ENCODE results near the gene SNAP91.
"Not testable (repeated sequence)": the region's sequence is repeated elsewhere in the genome, so short reads cannot be mapped to it uniquely, and the experiment has no call there.

SNAP91 gene

GRCh38 chr6:83629908-83630307 is 79.0 kb downstream of the SNAP91 start:
- DNase-seq (ENCODE audit: low read depth in 2 of 2) = not testable (repeated sequence)

- no peak for DNase-seq (ENCODE audit: low read depth in 2 of 2)
Measured at GRCh38 chr6:83615025-83615999, 93.6 kb downstream of the SNAP91 start.

- no peak for DNase-seq (ENCODE audit: low read depth in 2 of 2)
Measured at GRCh38 chr6:83613378-83613777, 95.5 kb downstream of the SNAP91 start.

- no peak for DNase-seq (ENCODE audit: low read depth in 2 of 2)
Measured at GRCh38 chr6:83609248-83609647, 99.7 kb downstream of the SNAP91 start.

- no peak for DNase-seq (ENCODE audit: low read depth in 2 of 2)
Measured at GRCh38 chr6:83605517-83605916, 103.4 kb downstream of the SNAP91 start.

- no peak for DNase-seq (ENCODE audit: low read depth in 2 of 2)
Measured at GRCh38 chr6:83603551-83603950, 105.3 kb downstream of the SNAP91 start.

- no peak for DNase-seq (ENCODE audit: low read depth in 2 of 2)
Measured at GRCh38 chr6:83601119-83601518, 107.8 kb downstream of the SNAP91 start.

- DNase-seq (ENCODE audit: low read depth in 2 of 2) = no peak
Measured at GRCh38 chr6:83600459-83600858, 108.4 kb downstream of the SNAP91 start.

GRCh38 chr6:83597511-83597910 is 111.4 kb downstream of the SNAP91 start:
- DNase-seq (ENCODE audit: low read depth in 2 of 2) = no peak

GRCh38 chr6:83597051-83597450 is 111.8 kb downstream of the SNAP91 start:
- DNase-seq (ENCODE audit: low read depth in 2 of 2) = no peak

GRCh38 chr6:83594941-83595340 is 114.0 kb downstream of the SNAP91 start:
- no peak for DNase-seq (ENCODE audit: low read depth in 2 of 2)

GRCh38 chr6:83593395-83593785 is 115.5 kb downstream of the SNAP91 start:
- no peak for DNase-seq (ENCODE audit: low read depth in 2 of 2)

GRCh38 chr6:83592770-83593394 is 116.0 kb downstream of the SNAP91 start:
- DNase-seq (ENCODE audit: low read depth in 2 of 2) = no peak

GRCh38 chr6:83590416-83590815 is 118.5 kb downstream of the SNAP91 start:
- no peak for DNase-seq (ENCODE audit: low read depth in 2 of 2)

GRCh38 chr6:83589076-83589475 is 119.8 kb downstream of the SNAP91 start:
- no peak for DNase-seq (ENCODE audit: low read depth in 2 of 2)

GRCh38 chr6:83578057-83578456 is 130.8 kb downstream of the SNAP91 start:
- no peak for DNase-seq (ENCODE audit: low read depth in 2 of 2)

- no peak for DNase-seq (ENCODE audit: low read depth in 2 of 2)
Measured at GRCh38 chr6:83574783-83575182, 134.1 kb downstream of the SNAP91 start.

GRCh38 chr6:83571663-83572185 is 137.2 kb downstream of the SNAP91 start:
- DNase-seq (ENCODE audit: low read depth in 2 of 2) = not testable (repeated sequence)

- no peak for DNase-seq (ENCODE audit: low read depth in 2 of 2)
Measured at GRCh38 chr6:83558975-83559374, 149.9 kb downstream of the SNAP91 start.

- DNase-seq (ENCODE audit: low read depth in 2 of 2) = no peak
Measured at GRCh38 chr6:83556871-83557270, 152.0 kb downstream of the SNAP91 start.

- not testable (repeated sequence) for DNase-seq (ENCODE audit: low read depth in 2 of 2)
Measured at GRCh38 chr6:83551748-83552147, 157.2 kb downstream of the SNAP91 start.

- not testable (repeated sequence) for DNase-seq (ENCODE audit: low read depth in 2 of 2)
Measured at GRCh38 chr6:83550482-83550881, 158.4 kb downstream of the SNAP91 start.

GRCh38 chr6:83546636-83547035 is 162.3 kb downstream of the SNAP91 start:
- no peak for DNase-seq (ENCODE audit: low read depth in 2 of 2)

Data from stimulated activated CD4-positive, alpha-beta T cell treated with anti-CD3 and anti-CD28 coated beads, Interleukin-1b, Interleukin-23, amount 100 ng/mL, for 4 hours (primary cell).